Coronary artery (tissue), 2 donors: Measurements from ENCODE around the gene CAMTA1.

Source experiments
- DNase-seq: peaks from one replicate; pipeline ENCODE4 v3.0.0-alpha.2; 2017; ENCODE audit warnings: low spot score
- H3K27ac ChIP-seq, 2 donors: fragments of 200-600 bp; sonication (generic); one replicate each; pipeline ENCODE4 v1.5.1; 2016 to 2019
- H3K4me3 ChIP-seq: fragments of 200-600 bp; sonication (generic); 2 replicates; pipeline ENCODE4 v1.5.1; 2016; ENCODE audit warnings: mild to moderate bottlenecking, moderate library complexity
- CTCF ChIP-seq: fragments of 200-600 bp; sonication (generic); IDR thresholded peaks from one replicate; pipeline ENCODE4 v1.5.1; 2019; ENCODE audit warnings: antibody characterized with exemption

CAMTA1 gene

GRCh38 chr1:7317888-7318287 is 532.6 kb downstream of the CAMTA1 start:
- no peak for DNase-seq
- no peak overlapping the region for H3K4me3 ChIP-seq
- TF ChIP-seq CTCF = no peak
- no peak overlapping the region for H3K27ac ChIP-seq

GRCh38 chr1:7319196-7319595 is 533.9 kb downstream of the CAMTA1 start:
- no peak for DNase-seq
- no peak overlapping the region for H3K27ac ChIP-seq
- no peak for TF ChIP-seq CTCF
- no peak overlapping the region for H3K4me3 ChIP-seq

- no peak for TF ChIP-seq CTCF
- no peak overlapping the region for H3K27ac ChIP-seq
- no peak overlapping the region for H3K4me3 ChIP-seq
- DNase-seq = no peak
These were observed 535.4 kb downstream of the CAMTA1 start for GRCh38 chr1:7320661-7321060.

- DNase-seq = no peak
- H3K4me3 ChIP-seq = no peak overlapping the region
- H3K27ac ChIP-seq = no peak overlapping the region
- no peak for TF ChIP-seq CTCF
These were observed 537.1 kb downstream of the CAMTA1 start for GRCh38 chr1:7322283-7322785.

- Histone ChIP-seq H3K27ac (no peak overlapping the region), H3K4me3 (no peak overlapping the region)
- no peak for DNase-seq
- TF ChIP-seq CTCF = no peak
These were observed 537.7 kb downstream of the CAMTA1 start for GRCh38 chr1:7322912-7323311.

GRCh38 chr1:7325254-7325653 is 540.0 kb downstream of the CAMTA1 start:
- Histone ChIP-seq H3K27ac (no peak overlapping the region), H3K4me3 (no peak overlapping the region)
- TF ChIP-seq CTCF = no peak
- DNase-seq = peak; percentile 41

- Histone ChIP-seq H3K4me3 (no peak overlapping the region), H3K27ac (no peak overlapping the region)
- DNase-seq = no peak
- no peak for TF ChIP-seq CTCF
These were observed 541.1 kb downstream of the CAMTA1 start for GRCh38 chr1:7326366-7326765.
